ENCODE results near the gene CHD5.

DNA sequence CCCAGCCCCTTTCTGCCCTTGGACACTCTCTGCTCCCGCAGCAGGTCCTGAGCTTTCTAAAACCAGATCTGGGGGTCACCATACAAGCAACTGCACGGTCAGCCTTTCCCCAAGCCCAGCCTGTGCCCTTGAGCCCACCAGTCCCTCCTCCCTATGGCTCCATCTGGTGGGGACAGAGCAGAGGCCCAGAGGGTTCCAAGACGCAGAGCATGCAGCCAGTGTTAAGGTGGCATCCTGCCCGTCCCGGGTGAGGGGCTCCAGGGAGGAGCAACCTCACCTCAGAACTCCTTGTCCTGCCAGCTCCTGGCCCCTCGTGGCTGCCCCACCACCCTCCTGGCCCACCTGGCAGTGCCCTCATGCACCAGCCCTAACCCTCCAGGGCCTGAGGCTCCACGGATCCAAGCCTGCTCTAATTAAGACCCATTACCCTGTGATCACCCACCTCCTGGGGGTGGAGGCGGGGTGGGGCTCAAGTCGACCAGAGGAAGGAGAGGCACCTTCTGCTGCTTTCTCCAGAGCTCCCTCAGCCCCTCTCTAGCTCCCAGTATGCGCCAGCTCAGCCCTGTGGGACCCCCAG lies 8.5 kb downstream of the CHD5 start:
- no peak for TF ChIP-seq EZH2phosphoT487 (IDR thresholded peaks at IDR 0.05; ENCODE audit: insufficient read depth, low read depth)
- no peak for TF ChIP-seq EZH2 (IDR thresholded peaks at IDR 0.05; ENCODE audit: insufficient read depth, poor library complexity, severe bottlenecking)

Data from GM23248 (cell line).